NCI-H2171 treated with DMSO at 0.1 percent for 48 hours (cell line): ENCODE data around the gene SECISBP2L.
"Not testable (repeated sequence)": the region's sequence is repeated elsewhere in the genome, so short reads cannot be mapped to it uniquely, and the experiment has no call there.

Experiments used
- DNase-seq: peaks from one replicate; lab custom pipeline; 2025; lab: John Stamatoyannopoulos, UW

SECISBP2L gene

GRCh38 chr15:49046220-49047102 lies at the start of gene SECISBP2L:
SECISBP2L (minus strand) TSS chr15:49046446; CDS start chr15:49046299, 147 bp downstream.
- peak; percentile 97 for DNase-seq

GRCh38 chr15:49094923-49095322 lies 48.7 kb upstream of the SECISBP2L start:
- no peak for DNase-seq

- DNase-seq, result no peak
Observed at GRCh38 chr15:49093252-49094105, 47.2 kb upstream of the SECISBP2L start.

GRCh38 chr15:49088996-49089395 lies 42.8 kb upstream of the SECISBP2L start:
- no peak for DNase-seq

- DNase-seq, result no peak
Observed at GRCh38 chr15:49085696-49086459, 39.6 kb upstream of the SECISBP2L start.

- no peak for DNase-seq
Observed at GRCh38 chr15:49084285-49084570, 38.0 kb upstream of the SECISBP2L start.

GRCh38 chr15:49083401-49084284 lies 37.4 kb upstream of the SECISBP2L start:
- no peak for DNase-seq

- DNase-seq, result no peak
Observed at GRCh38 chr15:49082960-49083359, 36.7 kb upstream of the SECISBP2L start.

GRCh38 chr15:49079340-49080039 lies 33.2 kb upstream of the SECISBP2L start:
- peak; percentile 34 for DNase-seq

- DNase-seq, result no peak
Observed at GRCh38 chr15:49075881-49076280, 29.6 kb upstream of the SECISBP2L start.

- DNase-seq, result not testable (repeated sequence)
Observed at GRCh38 chr15:49074589-49075287, 28.5 kb upstream of the SECISBP2L start.

GRCh38 chr15:49066372-49066771 lies 20.1 kb upstream of the SECISBP2L start:
- no peak for DNase-seq

GRCh38 chr15:49064884-49065283 lies 18.6 kb upstream of the SECISBP2L start:
- DNase-seq, result no peak

- no peak for DNase-seq
Observed at GRCh38 chr15:49064281-49064653, 18.0 kb upstream of the SECISBP2L start.

GRCh38 chr15:49063402-49064280 lies 17.4 kb upstream of the SECISBP2L start:
- no peak for DNase-seq

GRCh38 chr15:49062900-49063299 lies 16.7 kb upstream of the SECISBP2L start:
- DNase-seq, result no peak

- no peak for DNase-seq
Observed at GRCh38 chr15:49060710-49061495, 14.7 kb upstream of the SECISBP2L start.

GRCh38 chr15:49059491-49059890 lies 13.2 kb upstream of the SECISBP2L start:
- no peak for DNase-seq
